Mucosa of descending colon (tissue), 3 donors: ENCODE measurements around the gene MED14. TPM values are rescaled to one million over a fixed set of nuclear protein-coding genes. Genes with fewer than 3 reads are reported as not detected.

Experiments used
- ATAC-seq: fragments of 200-7000 bp; cut with Tn5 transposase; one replicate; pipeline ENCODE4 v1.9.1; 2020; ENCODE audit warnings: mild to moderate bottlenecking, moderate library complexity
- DNase-seq, 3 donors: peaks; one replicate each; pipeline ENCODE4 v3.0.0-alpha.2; 2020
- H3K36me3 ChIP-seq: fragments of 200-600 bp; one replicate; pipeline ENCODE4 v1.8.0; 2021; ENCODE audit warnings: low read depth, mild to moderate bottlenecking
- H3K4me1 ChIP-seq: fragments of 200-600 bp; one replicate; pipeline ENCODE4 v1.8.0; 2021; ENCODE audit warnings: low read depth, mild to moderate bottlenecking
- H3K4me3 ChIP-seq: fragments of 200-600 bp; one replicate; pipeline ENCODE4 v1.8.0; 2021; ENCODE audit warnings: mild to moderate bottlenecking
- H3K9me3 ChIP-seq: fragments of 200-600 bp; one replicate; pipeline ENCODE4 v1.8.0; 2021; ENCODE audit warnings: mild to moderate bottlenecking
- CTCF ChIP-seq: fragments of 200-600 bp; IDR thresholded peaks from one replicate; pipeline ENCODE4 v1.8.0; 2022; ENCODE audit warnings: antibody characterized with exemption, mild to moderate bottlenecking
- intact Hi-C, 2 donors: fragments of 100-400 bp; cut with DNase I in 1 of 2; cut with micrococcal nuclease in 1 of 2; formaldehyde crosslinking; loops; one replicate each; pipeline versions ENCODE4 v1.11.0 to v1.11.1; 2022; cut with DNase I, micrococcal nuclease
- total RNA-seq, 3 donors: library from RNA; stranded (reverse); fragmentation: NEBNext Ultra II Directional in 2 of 3; extraction: Animal tissue kit (Norgen Biotek cat#: 25700) in 2 of 3; gene quantifications; one replicate each; pipeline versions ENCODE4 v1.2.1 to v1.2.4, GENCODE V29; 2021 to 2023
- donor health status: DM: no; HTN: no; CAD: no; lungs with moderate emphysema.
- donor health status: DM: no; HTN: no; CAD: no.
- donor health status: DM: no; HTN: yes; CAD: no.

MED14 gene
- total RNA-seq, 3 donors from 2014 or later = 49.2 to 71.8 (median 57.1) TPM

GRCh38 chrX:40644821-40645358, 90.5 kb downstream of the MED14 start:
- Histone ChIP-seq H3K9me3 (no peaks in the 10 kb centered on the region), H3K36me3 (no peaks in the 10 kb centered on the region), H3K4me3 (no peak overlapping the region), H3K4me1 (peaks cover 4% of the 10 kb centered on the region)
- no peak for TF ChIP-seq CTCF
- ATAC-seq = peak; percentile 76
- intact Hi-C loops = no loop called here
- peak; percentile 71 to 80 (median 76) for DNase-seq

- Histone ChIP-seq H3K4me3 (no peak overlapping the region), H3K4me1 (peaks cover 4% of the 10 kb centered on the region), H3K9me3 (no peaks in the 10 kb centered on the region), H3K36me3 (no peaks in the 10 kb centered on the region)
- no peak for TF ChIP-seq CTCF
- DNase-seq = no peak
- ATAC-seq = peak; percentile 24
- intact Hi-C loops = no loop called here
Observed at GRCh38 chrX:40644176-40644575, 91.2 kb downstream of the MED14 start.

GRCh38 chrX:40637687-40638086, 97.7 kb downstream of the MED14 start:
- Histone ChIP-seq H3K4me1 (no peaks in the 10 kb centered on the region), H3K9me3 (no peaks in the 10 kb centered on the region), H3K4me3 (no peak overlapping the region), H3K36me3 (no peaks in the 10 kb centered on the region)
- no peak for TF ChIP-seq CTCF
- no peak for DNase-seq
- intact Hi-C loops = no loop called here
- no peak for ATAC-seq

- H3K4me3 ChIP-seq = no peak overlapping the region
- no peaks in the 10 kb centered on the region for H3K9me3 ChIP-seq
- no peaks in the 10 kb centered on the region for H3K4me1 ChIP-seq
- no peaks in the 10 kb centered on the region for H3K36me3 ChIP-seq
- ATAC-seq (no peak), DNase-seq (no peak)
- no peak for TF ChIP-seq CTCF
- intact Hi-C loops = no loop called here
Observed at GRCh38 chrX:40632199-40632598, 103.1 kb downstream of the MED14 start.

- Histone ChIP-seq H3K36me3 (no peaks in the 10 kb centered on the region), H3K4me1 (no peaks in the 10 kb centered on the region), H3K9me3 (no peaks in the 10 kb centered on the region), H3K4me3 (no peak overlapping the region)
- intact Hi-C loops = no loop called here
- no peak for DNase-seq
- no peak for TF ChIP-seq CTCF
- ATAC-seq = no peak
Observed at GRCh38 chrX:40628506-40628905, 106.8 kb downstream of the MED14 start.

- intact Hi-C loops = no loop called here
- no peak for DNase-seq
- Histone ChIP-seq H3K9me3 (no peaks in the 10 kb centered on the region), H3K4me3 (no peak overlapping the region), H3K36me3 (no peaks in the 10 kb centered on the region), H3K4me1 (peaks cover 9% of the 10 kb centered on the region)
- no peak for ATAC-seq
- TF ChIP-seq CTCF = no peak
Observed at GRCh38 chrX:40625294-40625693, 110.0 kb downstream of the MED14 start.
